ENCODE data around the gene NARF.

DNA sequence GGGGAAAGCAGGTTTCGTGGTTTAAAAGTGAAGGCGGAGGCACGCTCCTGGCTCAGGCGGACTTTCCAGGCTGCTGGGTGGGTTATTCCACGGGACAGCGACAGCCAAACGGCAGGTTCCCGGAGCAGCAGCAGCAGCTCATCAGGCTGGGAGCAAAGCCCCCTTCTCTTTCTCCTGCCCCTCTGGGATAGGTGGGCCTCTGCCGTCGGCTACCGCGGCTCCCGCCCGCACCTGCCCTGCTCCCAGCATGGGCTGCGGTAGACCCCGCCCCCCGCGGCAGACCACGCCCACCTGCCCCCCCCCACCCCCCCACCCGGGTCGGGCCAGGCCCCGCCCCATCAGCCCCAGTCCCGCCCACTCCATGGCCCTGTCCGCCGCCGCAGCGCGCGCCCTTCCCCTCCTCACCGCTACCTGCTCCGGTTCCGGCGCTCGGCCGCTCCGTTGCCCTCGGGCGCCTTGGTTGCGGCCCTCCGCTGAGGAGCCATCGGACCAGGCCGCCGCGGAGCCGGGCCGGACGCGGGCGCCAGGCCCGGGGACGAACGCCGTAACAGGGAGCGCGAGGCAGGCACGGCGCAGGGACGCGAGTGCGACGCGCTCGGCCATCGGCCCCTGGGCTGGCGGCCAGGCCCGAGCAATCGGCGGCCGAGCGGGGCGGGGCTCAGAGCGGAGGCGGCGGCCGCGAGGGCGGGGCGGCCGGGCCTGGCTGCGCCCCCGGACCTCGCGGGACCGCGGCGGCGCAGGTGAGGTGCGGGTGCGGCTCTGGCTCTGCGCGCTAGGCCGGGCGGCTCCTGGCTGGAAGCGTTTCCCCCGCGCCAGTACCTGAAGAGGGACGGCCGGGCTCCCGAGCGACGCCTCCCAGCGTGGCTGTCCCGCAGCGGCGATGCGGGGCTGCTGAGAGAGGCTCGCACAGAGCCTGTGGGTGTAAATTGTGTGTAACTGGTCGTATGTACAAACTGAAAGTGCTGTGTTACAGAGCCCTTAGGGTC lies 40.2 kb upstream of the NARF start, which contains the start of the genes HEXD and OGFOD3:
- TF ChIP-seq, protein P1, sequence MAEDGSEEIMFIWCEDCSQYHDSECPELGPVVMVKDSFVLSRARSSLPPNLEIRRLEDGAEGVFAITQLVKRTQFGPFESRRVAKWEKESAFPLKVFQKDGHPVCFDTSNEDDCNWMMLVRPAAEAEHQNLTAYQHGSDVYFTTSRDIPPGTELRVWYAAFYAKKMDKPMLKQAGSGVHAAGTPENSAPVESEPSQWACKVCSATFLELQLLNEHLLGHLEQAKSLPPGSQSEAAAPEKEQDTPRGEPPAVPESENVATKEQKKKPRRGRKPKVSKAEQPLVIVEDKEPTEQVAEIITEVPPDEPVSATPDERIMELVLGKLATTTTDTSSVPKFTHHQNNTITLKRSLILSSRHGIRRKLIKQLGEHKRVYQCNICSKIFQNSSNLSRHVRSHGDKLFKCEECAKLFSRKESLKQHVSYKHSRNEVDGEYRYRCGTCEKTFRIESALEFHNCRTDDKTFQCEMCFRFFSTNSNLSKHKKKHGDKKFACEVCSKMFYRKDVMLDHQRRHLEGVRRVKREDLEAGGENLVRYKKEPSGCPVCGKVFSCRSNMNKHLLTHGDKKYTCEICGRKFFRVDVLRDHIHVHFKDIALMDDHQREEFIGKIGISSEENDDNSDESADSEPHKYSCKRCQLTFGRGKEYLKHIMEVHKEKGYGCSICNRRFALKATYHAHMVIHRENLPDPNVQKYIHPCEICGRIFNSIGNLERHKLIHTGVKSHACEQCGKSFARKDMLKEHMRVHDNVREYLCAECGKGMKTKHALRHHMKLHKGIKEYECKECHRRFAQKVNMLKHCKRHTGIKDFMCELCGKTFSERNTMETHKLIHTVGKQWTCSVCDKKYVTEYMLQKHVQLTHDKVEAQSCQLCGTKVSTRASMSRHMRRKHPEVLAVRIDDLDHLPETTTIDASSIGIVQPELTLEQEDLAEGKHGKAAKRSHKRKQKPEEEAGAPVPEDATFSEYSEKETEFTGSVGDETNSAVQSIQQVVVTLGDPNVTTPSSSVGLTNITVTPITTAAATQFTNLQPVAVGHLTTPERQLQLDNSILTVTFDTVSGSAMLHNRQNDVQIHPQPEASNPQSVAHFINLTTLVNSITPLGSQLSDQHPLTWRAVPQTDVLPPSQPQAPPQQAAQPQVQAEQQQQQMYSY (CRISPR knock-in tag; IDR thresholded peaks at IDR 0.05): 0 out of 2 replicates have a peak, but pooled peaks have one; percentile 13
- TF ChIP-seq CREB1 (CRISPR knock-in tag; IDR thresholded peaks at IDR 0.05): no peak
- TF ChIP-seq, protein P2, sequence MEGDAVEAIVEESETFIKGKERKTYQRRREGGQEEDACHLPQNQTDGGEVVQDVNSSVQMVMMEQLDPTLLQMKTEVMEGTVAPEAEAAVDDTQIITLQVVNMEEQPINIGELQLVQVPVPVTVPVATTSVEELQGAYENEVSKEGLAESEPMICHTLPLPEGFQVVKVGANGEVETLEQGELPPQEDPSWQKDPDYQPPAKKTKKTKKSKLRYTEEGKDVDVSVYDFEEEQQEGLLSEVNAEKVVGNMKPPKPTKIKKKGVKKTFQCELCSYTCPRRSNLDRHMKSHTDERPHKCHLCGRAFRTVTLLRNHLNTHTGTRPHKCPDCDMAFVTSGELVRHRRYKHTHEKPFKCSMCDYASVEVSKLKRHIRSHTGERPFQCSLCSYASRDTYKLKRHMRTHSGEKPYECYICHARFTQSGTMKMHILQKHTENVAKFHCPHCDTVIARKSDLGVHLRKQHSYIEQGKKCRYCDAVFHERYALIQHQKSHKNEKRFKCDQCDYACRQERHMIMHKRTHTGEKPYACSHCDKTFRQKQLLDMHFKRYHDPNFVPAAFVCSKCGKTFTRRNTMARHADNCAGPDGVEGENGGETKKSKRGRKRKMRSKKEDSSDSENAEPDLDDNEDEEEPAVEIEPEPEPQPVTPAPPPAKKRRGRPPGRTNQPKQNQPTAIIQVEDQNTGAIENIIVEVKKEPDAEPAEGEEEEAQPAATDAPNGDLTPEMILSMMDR (IDR thresholded peaks at IDR 0.05): no peak
- TF ChIP-seq ZNF423 (CRISPR knock-in tag; IDR thresholded peaks at IDR 0.05): no peak
- TF ChIP-seq ZNF138 (CRISPR knock-in tag; conservative IDR thresholded peaks at IDR 0.05): no peak

Data from WTC11 (cell line).